ENCODE measurements around the gene IL1RAPL1. TPM values are rescaled to one million over a fixed set of nuclear protein-coding genes. Genes with fewer than 3 reads are reported as not detected.

The IL1RAPL1 gene
- total RNA-seq, 2 experiments from 2014 or later = not detected

GRCh38 chrX:29376584-29376983 lies 789.3 kb downstream of the IL1RAPL1 start:
- H3K36me3 Mint-ChIP-seq = no peaks in the 10 kb centered on the region
- H3K27ac Mint-ChIP-seq = no peak overlapping the region
- no peaks in the 10 kb centered on the region for H3K4me1 Mint-ChIP-seq (ENCODE audit: low read depth)
- DNase-seq = no peak
- ChIA-PET POLR2A (no interaction called here), CTCF (no interaction called here)
- intact Hi-C loops (cut with micrococcal nuclease) = no loop called here
- no peak overlapping the region for H3K4me3 Mint-ChIP-seq
- H3K27me3 Mint-ChIP-seq = no peaks in the 10 kb centered on the region
- H3K9me3 Mint-ChIP-seq = peaks cover 16% of the 10 kb centered on the region

GRCh38 chrX:29382811-29383210 lies 795.6 kb downstream of the IL1RAPL1 start:
- no peaks in the 10 kb centered on the region for H3K27me3 Mint-ChIP-seq
- intact Hi-C loops (cut with micrococcal nuclease) = no loop called here
- no peaks in the 10 kb centered on the region for H3K36me3 Mint-ChIP-seq
- ChIA-PET POLR2A (no interaction called here), CTCF (no interaction called here)
- no peaks in the 10 kb centered on the region for H3K4me1 Mint-ChIP-seq (ENCODE audit: low read depth)
- no peak overlapping the region for H3K27ac Mint-ChIP-seq
- no peak for DNase-seq
- peaks cover 6% of the 10 kb centered on the region for H3K9me3 Mint-ChIP-seq
- H3K4me3 Mint-ChIP-seq = no peak overlapping the region

DNA sequence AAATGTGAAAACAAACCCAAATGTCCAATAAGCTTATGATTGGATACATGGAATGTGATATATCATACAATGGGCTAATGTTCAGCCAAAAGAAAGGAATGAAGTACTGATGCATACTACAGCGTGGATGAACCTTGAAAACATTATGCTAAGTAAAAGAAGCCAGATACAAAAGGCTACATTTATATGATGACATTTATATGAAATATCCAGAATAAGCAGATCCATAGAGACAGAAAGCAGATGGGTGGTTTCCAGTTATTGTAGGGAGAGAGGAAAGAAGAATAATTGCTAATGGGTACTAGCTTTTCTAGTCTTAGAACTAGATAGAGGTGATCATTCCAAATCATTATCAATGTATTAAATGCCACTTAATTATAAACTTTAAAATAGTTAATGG lies 801.3 kb downstream of the IL1RAPL1 start:
- DNase-seq = no peak
- H3K4me1 Mint-ChIP-seq (ENCODE audit: low read depth) = no peaks in the 10 kb centered on the region
- no peaks in the 10 kb centered on the region for H3K27me3 Mint-ChIP-seq
- POLR2A ChIA-PET = no interaction called here
- H3K27ac Mint-ChIP-seq = no peak overlapping the region
- intact Hi-C loops (cut with micrococcal nuclease) = no loop called here
- H3K36me3 Mint-ChIP-seq = no peaks in the 10 kb centered on the region
- no peak overlapping the region for H3K4me3 Mint-ChIP-seq
- CTCF ChIA-PET = no interaction called here
- peaks cover 3% of the 10 kb centered on the region for H3K9me3 Mint-ChIP-seq

DNA sequence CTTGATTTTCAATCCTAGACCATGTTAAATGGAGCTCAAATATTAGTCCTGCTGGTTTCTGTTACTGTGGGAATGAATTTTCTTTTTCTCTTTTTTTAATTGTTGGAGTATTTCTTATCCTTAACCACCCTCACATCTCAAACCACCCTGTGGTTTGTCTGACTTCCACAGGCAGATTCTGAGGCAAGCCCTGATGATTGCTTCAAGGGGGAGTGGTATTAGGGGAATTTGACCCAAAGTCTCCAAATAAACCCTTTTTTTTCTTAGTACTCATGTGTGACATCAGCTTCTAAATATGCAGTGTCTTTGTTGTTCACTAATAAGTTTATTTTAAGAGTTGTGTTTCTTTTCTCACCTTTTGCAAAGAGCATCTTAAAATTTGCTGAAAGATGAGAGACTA lies 810.3 kb downstream of the IL1RAPL1 start:
- Mint-ChIP-seq H3K36me3 (no peaks in the 10 kb centered on the region), H3K27ac (no peak overlapping the region), H3K4me3 (no peak overlapping the region), H3K9me3 (peaks cover 4% of the 10 kb centered on the region), H3K27me3 (no peaks in the 10 kb centered on the region), H3K4me1 (ENCODE audit: low read depth) (no peaks in the 10 kb centered on the region)
- CTCF ChIA-PET = no interaction called here
- DNase-seq = no peak
- intact Hi-C loops (cut with micrococcal nuclease) = no loop called here
- POLR2A ChIA-PET = no interaction called here

DNA sequence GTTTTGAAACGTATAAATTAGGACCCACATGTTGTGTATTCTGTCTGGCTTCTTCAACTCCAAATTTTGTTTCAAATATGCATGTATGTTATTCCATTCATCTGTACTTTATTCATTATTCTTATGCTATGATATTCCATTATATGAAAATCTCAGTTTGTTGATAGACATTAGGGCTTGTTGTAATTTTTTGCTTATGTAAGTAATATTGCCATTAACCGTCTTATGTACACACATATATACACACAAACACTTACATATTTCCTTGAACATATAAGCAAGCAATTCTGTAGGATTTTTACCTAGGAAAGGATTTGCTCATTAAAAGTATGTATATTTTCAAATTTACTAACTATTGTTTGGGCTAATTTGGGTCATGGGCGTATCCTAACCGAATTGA lies 820.1 kb downstream of the IL1RAPL1 start:
- no peak overlapping the region for H3K27ac Mint-ChIP-seq
- CTCF ChIA-PET = no interaction called here
- no peaks in the 10 kb centered on the region for H3K4me1 Mint-ChIP-seq (ENCODE audit: low read depth)
- no peak for DNase-seq
- POLR2A ChIA-PET = no interaction called here
- H3K9me3 Mint-ChIP-seq = no peaks in the 10 kb centered on the region
- intact Hi-C loops (cut with micrococcal nuclease) = no loop called here
- H3K4me3 Mint-ChIP-seq = no peak overlapping the region
- no peaks in the 10 kb centered on the region for H3K36me3 Mint-ChIP-seq
- H3K27me3 Mint-ChIP-seq = no peaks in the 10 kb centered on the region

DNA sequence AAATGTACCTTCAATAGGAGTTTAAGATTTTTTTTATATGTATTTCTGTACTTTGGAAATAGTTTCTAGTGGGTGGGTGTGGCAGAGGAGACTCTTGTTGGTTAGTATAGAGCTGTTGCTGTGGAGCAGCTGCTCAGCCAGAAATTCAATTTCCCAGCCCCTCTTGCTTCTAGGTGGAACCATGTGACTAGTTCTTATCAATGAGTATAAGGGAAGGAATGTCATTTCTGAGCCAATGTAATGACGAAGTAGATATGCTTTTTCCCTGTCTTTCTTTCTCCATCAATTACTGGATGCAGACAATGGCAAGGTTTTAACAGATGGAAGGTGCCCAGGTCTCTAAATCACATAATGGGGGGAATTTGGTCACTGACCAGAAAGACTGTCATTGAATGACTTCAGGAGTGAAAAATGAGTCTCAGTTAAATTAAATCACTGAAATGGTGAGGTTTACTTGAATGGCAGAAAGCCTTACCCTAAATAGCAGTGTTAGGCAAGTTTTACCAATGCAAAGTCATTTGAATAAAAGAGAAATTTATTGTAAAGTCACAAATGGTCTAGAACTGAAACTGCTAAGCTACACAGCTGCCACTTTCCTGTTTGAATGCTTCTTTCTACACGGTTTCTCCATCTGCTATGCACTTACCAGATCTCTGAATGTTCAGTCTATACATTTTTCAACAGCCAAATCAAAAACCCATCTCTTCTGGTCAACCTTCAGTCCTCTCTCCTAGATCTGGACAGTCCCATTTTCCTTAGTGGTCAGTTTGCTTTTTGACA lies 832.7 kb downstream of the IL1RAPL1 start:
- H3K9me3 Mint-ChIP-seq = no peaks in the 10 kb centered on the region
- no peaks in the 10 kb centered on the region for H3K4me1 Mint-ChIP-seq (ENCODE audit: low read depth)
- no peaks in the 10 kb centered on the region for H3K27me3 Mint-ChIP-seq
- DNase-seq = no peak
- H3K36me3 Mint-ChIP-seq = no peaks in the 10 kb centered on the region
- intact Hi-C loops (cut with micrococcal nuclease) = no loop called here
- H3K27ac Mint-ChIP-seq = no peak overlapping the region
- ChIA-PET POLR2A (no interaction called here), CTCF (no interaction called here)
- no peak overlapping the region for H3K4me3 Mint-ChIP-seq

- Mint-ChIP-seq H3K27ac (no peak overlapping the region), H3K36me3 (no peaks in the 10 kb centered on the region), H3K27me3 (no peaks in the 10 kb centered on the region), H3K4me1 (ENCODE audit: low read depth) (no peaks in the 10 kb centered on the region), H3K9me3 (peaks cover 1% of the 10 kb centered on the region), H3K4me3 (no peak overlapping the region)
- ChIA-PET CTCF (no interaction called here), POLR2A (no interaction called here)
- intact Hi-C loops (cut with micrococcal nuclease) = no loop called here
- no peak for DNase-seq
Measured at GRCh38 chrX:29422034-29422433, 834.8 kb downstream of the IL1RAPL1 start.

- Mint-ChIP-seq H3K27ac (no peak overlapping the region), H3K36me3 (no peaks in the 10 kb centered on the region), H3K4me1 (ENCODE audit: low read depth) (no peaks in the 10 kb centered on the region), H3K9me3 (peaks cover 9% of the 10 kb centered on the region), H3K4me3 (no peak overlapping the region), H3K27me3 (no peaks in the 10 kb centered on the region)
- POLR2A ChIA-PET = no interaction called here
- DNase-seq = no peak
- intact Hi-C loops (cut with micrococcal nuclease) = no loop called here
- CTCF ChIA-PET = no interaction called here
Measured at GRCh38 chrX:29431895-29432294, 844.6 kb downstream of the IL1RAPL1 start.

GRCh38 chrX:29432534-29432933 lies 845.3 kb downstream of the IL1RAPL1 start:
- intact Hi-C loops (cut with micrococcal nuclease) = no loop called here
- ChIA-PET CTCF (no interaction called here), POLR2A (no interaction called here)
- no peak for DNase-seq
- H3K9me3 Mint-ChIP-seq = peaks cover 5% of the 10 kb centered on the region
- H3K27ac Mint-ChIP-seq = no peak overlapping the region
- H3K27me3 Mint-ChIP-seq = no peaks in the 10 kb centered on the region
- H3K4me1 Mint-ChIP-seq (ENCODE audit: low read depth) = no peaks in the 10 kb centered on the region
- H3K4me3 Mint-ChIP-seq = no peak overlapping the region
- H3K36me3 Mint-ChIP-seq = no peaks in the 10 kb centered on the region

GRCh38 chrX:29434939-29435338 lies 847.7 kb downstream of the IL1RAPL1 start:
- H3K4me3 Mint-ChIP-seq = no peak overlapping the region
- no peaks in the 10 kb centered on the region for H3K36me3 Mint-ChIP-seq
- H3K9me3 Mint-ChIP-seq = no peaks in the 10 kb centered on the region
- H3K27ac Mint-ChIP-seq = no peak overlapping the region
- H3K4me1 Mint-ChIP-seq (ENCODE audit: low read depth) = no peaks in the 10 kb centered on the region
- CTCF ChIA-PET = no interaction called here
- DNase-seq = no peak
- POLR2A ChIA-PET = no interaction called here
- H3K27me3 Mint-ChIP-seq = no peaks in the 10 kb centered on the region
- intact Hi-C loops (cut with micrococcal nuclease) = no loop called here

GRCh38 chrX:29435396-29435795 lies 848.1 kb downstream of the IL1RAPL1 start:
- H3K9me3 Mint-ChIP-seq = no peaks in the 10 kb centered on the region
- DNase-seq = no peak

GRCh38 chrX:29447867-29448266 lies 860.6 kb downstream of the IL1RAPL1 start:
- Mint-ChIP-seq H3K4me1 (ENCODE audit: low read depth) (no peaks in the 10 kb centered on the region), H3K36me3 (no peaks in the 10 kb centered on the region), H3K9me3 (no peaks in the 10 kb centered on the region), H3K4me3 (no peak overlapping the region), H3K27me3 (no peaks in the 10 kb centered on the region), H3K27ac (no peak overlapping the region)
- ChIA-PET CTCF (no interaction called here), POLR2A (no interaction called here)
- intact Hi-C loops (cut with micrococcal nuclease) = no loop called here
- no peak for DNase-seq

More at GRCh38 chrX:29435396-29435795, 848.1 kb downstream of the IL1RAPL1 start:
- Mint-ChIP-seq H3K36me3 (no peaks in the 10 kb centered on the region), H3K4me1 (ENCODE audit: low read depth) (no peaks in the 10 kb centered on the region), H3K27ac (no peak overlapping the region), H3K27me3 (no peaks in the 10 kb centered on the region), H3K4me3 (no peak overlapping the region)
- intact Hi-C loops (cut with micrococcal nuclease) = no loop called here
- POLR2A ChIA-PET = no interaction called here
- CTCF ChIA-PET = no interaction called here

- Mint-ChIP-seq H3K27me3 (no peaks in the 10 kb centered on the region), H3K9me3 (peaks cover 2% of the 10 kb centered on the region), H3K27ac (no peak overlapping the region), H3K4me1 (ENCODE audit: low read depth) (no peaks in the 10 kb centered on the region), H3K36me3 (no peaks in the 10 kb centered on the region), H3K4me3 (no peak overlapping the region)
- intact Hi-C loops (cut with micrococcal nuclease) = no loop called here
- ChIA-PET POLR2A (no interaction called here), CTCF (no interaction called here)
- no peak for DNase-seq
Measured at GRCh38 chrX:29453333-29453732, 866.1 kb downstream of the IL1RAPL1 start.

Data from activated CD4-positive, alpha-beta memory T cell treated with anti-CD3 and anti-CD28 coated beads for 36 hours (primary cell).